Inflammatory macrophage treated with lipopolysaccharide for 1 hour (primary cell): ENCODE data around the gene SH3RF3.

ENCODE experiments used
- DNase-seq, 2 donors: peaks; one replicate each; pipeline ENCODE4 v3.0.0-alpha.2; 2020 to 2022

SH3RF3 gene

GRCh38 chr2:109460553-109461324 lies 331.7 kb downstream of the SH3RF3 start:
- no peak for DNase-seq

GRCh38 chr2:109463236-109463635 lies 334.2 kb downstream of the SH3RF3 start:
- DNase-seq, result no peak

- DNase-seq, result no peak
Measured at GRCh38 chr2:109463891-109464290, 334.9 kb downstream of the SH3RF3 start.

GRCh38 chr2:109466674-109467575 lies 337.9 kb downstream of the SH3RF3 start:
- no peak for DNase-seq

- DNase-seq, result no peak
Measured at GRCh38 chr2:109467701-109468100, 338.7 kb downstream of the SH3RF3 start.

GRCh38 chr2:109468893-109469292 lies 339.9 kb downstream of the SH3RF3 start:
- DNase-seq, result no peak

- DNase-seq, result no peak
Measured at GRCh38 chr2:109471658-109472057, 342.7 kb downstream of the SH3RF3 start.

GRCh38 chr2:109472331-109472959 lies 343.4 kb downstream of the SH3RF3 start:
- no peak for DNase-seq

- DNase-seq, result no peak
Measured at GRCh38 chr2:109472974-109473373, 344.0 kb downstream of the SH3RF3 start.

- DNase-seq, result no peak
Measured at GRCh38 chr2:109473616-109474318, 344.8 kb downstream of the SH3RF3 start.

GRCh38 chr2:109474319-109474825 lies 345.4 kb downstream of the SH3RF3 start:
- DNase-seq, result no peak

GRCh38 chr2:109475531-109476210 lies 346.7 kb downstream of the SH3RF3 start:
- no peak for DNase-seq

- no peak for DNase-seq
Measured at GRCh38 chr2:109476641-109477441, 347.8 kb downstream of the SH3RF3 start.

- no peak for DNase-seq
Measured at GRCh38 chr2:109478906-109479493, 350.0 kb downstream of the SH3RF3 start.

- no peak for DNase-seq
Measured at GRCh38 chr2:109479804-109480203, 350.8 kb downstream of the SH3RF3 start.

- no peak for DNase-seq
Measured at GRCh38 chr2:109480486-109481195, 351.6 kb downstream of the SH3RF3 start.

- no peak for DNase-seq
Measured at GRCh38 chr2:109481196-109481555, 352.2 kb downstream of the SH3RF3 start.

- DNase-seq, result no peak
Measured at GRCh38 chr2:109481599-109481998, 352.6 kb downstream of the SH3RF3 start.

GRCh38 chr2:109482361-109482861 lies 353.4 kb downstream of the SH3RF3 start:
- no peak for DNase-seq
